Transverse colon (tissue), 4 donors: ENCODE results near the gene ANLN. TPM values are rescaled to one million over a fixed set of nuclear protein-coding genes. Genes with fewer than 3 reads are reported as not detected.

ENCODE experiments used
- DNase-seq: peaks from one replicate; pipeline ENCODE4 v3.0.0-alpha.2; 2019
- H3K27ac ChIP-seq, 4 donors: fragments of 200-600 bp; sonication (generic); 2 replicates each; pipeline ENCODE4 v1.5.1; 2016 to 2018; ENCODE audit warnings: inconsistent platforms in 4 of 4
- H3K27me3 ChIP-seq: fragments of 200-600 bp; sonication (generic); 2 replicates; pipeline ENCODE4 v1.5.1; 2017; ENCODE audit warnings: inconsistent platforms
- H3K36me3 ChIP-seq, 4 donors: fragments of 200-600 bp; sonication (generic); 2 replicates each; pipeline ENCODE4 v1.5.1; 2017 to 2019; ENCODE audit warnings: inconsistent platforms in 4 of 4
- H3K4me1 ChIP-seq, 4 donors: fragments of 200-600 bp; sonication (generic); 2 replicates each; pipeline ENCODE4 v1.5.1; 2017 to 2020; ENCODE audit warnings: inconsistent platforms in 4 of 4
- H3K4me3 ChIP-seq, 4 donors: fragments of 200-600 bp; sonication (generic); 1 replicate in 1 of 4; 2 replicates in 3 of 4; pipeline versions ENCODE4 v1.5.1 to v1.6.1; 2017 to 2019; ENCODE audit warnings: inconsistent platforms in 4 of 4
- H3K9me3 ChIP-seq, 2 donors: fragments of 200-600 bp; sonication (generic); 2 replicates each; pipeline ENCODE4 v1.5.1; 2017 to 2019; ENCODE audit warnings: inconsistent platforms in 2 of 2
- CTCF ChIP-seq, 5 experiments: fragments of 200-600 bp in 3 of 5; fragments of 450-650 bp in 2 of 5; sonication (generic) in 3 of 5; IDR thresholded peaks; 1 replicate in 2 of 5; 2 replicates in 3 of 5; pipeline ENCODE4 v1.5.1; 2016 to 2017; ENCODE audit warnings: antibody characterized with exemption in 5 of 5, inconsistent platforms in 3 of 5, mild to moderate bottlenecking in 2 of 5, moderate library complexity in 1 of 5
- EP300 ChIP-seq: sonication (generic); formaldehyde crosslinking; IDR thresholded peaks from one replicate; pipeline ENCODE4 v1.6.1; 2017; ENCODE audit warnings: antibody characterized with exemption, low read depth
- POLR2A ChIP-seq: fragments of 450-650 bp; IDR thresholded peaks from one replicate; pipeline ENCODE4 v1.6.1; 2016; ENCODE audit warnings: antibody characterized with exemption, mild to moderate bottlenecking, moderate library complexity
- POLR2AphosphoS5 ChIP-seq, 3 donors: sonication (generic); formaldehyde crosslinking; IDR thresholded peaks; one replicate each; pipeline ENCODE4 v1.6.1; 2016; ENCODE audit warnings: antibody characterized with exemption in 3 of 3
- WGBS, 2 donors: methylation state at CpG; one replicate each; pipeline ENCODE4 v1.1.5; 2018; ENCODE audit warnings: low coverage in 1 of 2; 5-methylcytosine and 5-hydroxymethylcytosine counted together
- in situ Hi-C, 4 donors: fragments of 200-750 bp; cut with MboI; loops; one replicate each; pipeline versions ENCODE4 v1.15.0 to v1.15.1; 2017; ENCODE audit warnings: low sequenced_read_pairs in 3 of 4, low pct_ligation_motif_present in 1 of 4, low pct_unique_long_range_greater_than_20kb in 1 of 4
- intact Hi-C: fragments of 100-400 bp; cut with DNase I; formaldehyde crosslinking; loops from one replicate; pipeline ENCODE4 v1.15.1; 2023; ENCODE audit warnings: low total_unique reads
- total RNA-seq, 4 donors: library from RNA; depleted of rRNA; stranded (reverse); fragments of >200 nt; gene quantifications; one replicate each; pipeline ENCODE4 v1.1.0, GENCODE V29; 2016

ANLN gene
- total RNA-seq, 4 donors from 2014 or later, result 0.37 to 97.1 (median 5.7) TPM

GRCh38 chr7:36438211-36438610 is 48.5 kb downstream of the ANLN start:
- H3K9me3 ChIP-seq, result no peaks in the 10 kb centered on the region

GRCh38 chr7:36439624-36440023 is 50.0 kb downstream of the ANLN start:
- Histone ChIP-seq H3K27ac (no peak overlapping the region), H3K4me3 (no peak overlapping the region), H3K27me3 (no peaks in the 10 kb centered on the region), H3K4me1 (no peaks in the 10 kb centered on the region), H3K9me3 (no peaks in the 10 kb centered on the region), H3K36me3 (no peaks in the 10 kb centered on the region)
- TF ChIP-seq EP300, result no peak
- TF ChIP-seq POLR2AphosphoS5 (IDR thresholded peaks at IDR 0.05), result no peak
- intact Hi-C loops, result no loop called here
- 80 to 89% methylated on average over 2 of the region's 2 CpGs for WGBS, 2 donors
- in situ Hi-C loops, result no loop called here
- no peak for DNase-seq

More at GRCh38 chr7:36438211-36438610, 48.5 kb downstream of the ANLN start:
- in situ Hi-C loops, result no loop called here
- H3K27me3 ChIP-seq, result no peaks in the 10 kb centered on the region
- DNase-seq, result no peak
- TF ChIP-seq POLR2AphosphoS5 (IDR thresholded peaks at IDR 0.05) (no peak), EP300 (no peak), POLR2A (no peak), CTCF (IDR thresholded peaks at IDR 0.05) (no peak)
- WGBS, 2 donors, result 93 to 100% methylated on average over 1 to 4 of the region's 4 CpGs
- H3K4me3 ChIP-seq, result no peak overlapping the region
- H3K4me1 ChIP-seq, result no peaks in the 10 kb centered on the region
- no peaks in the 10 kb centered on the region for H3K36me3 ChIP-seq
- H3K27ac ChIP-seq, result no peak overlapping the region
- intact Hi-C loops, result no loop called here

- H3K27me3 ChIP-seq, result no peaks in the 10 kb centered on the region
- in situ Hi-C loops (no loop called here), intact Hi-C loops (no loop called here)
- no peak for DNase-seq
- H3K4me3 ChIP-seq, result no peak overlapping the region
- WGBS, 2 donors, result 48 to 65% methylated on average over 3 of the region's 3 CpGs
- no peak overlapping the region for H3K27ac ChIP-seq
- no peak for TF ChIP-seq POLR2A
- peak; percentile 13 to 33 (median 27) for TF ChIP-seq CTCF (IDR thresholded peaks at IDR 0.05)
- no peaks in the 10 kb centered on the region for H3K9me3 ChIP-seq
- no peaks in the 10 kb centered on the region for H3K4me1 ChIP-seq
- no peaks in the 10 kb centered on the region for H3K36me3 ChIP-seq
Measured at GRCh38 chr7:36440880-36441279, 51.2 kb downstream of the ANLN start.

GRCh38 chr7:36441344-36442022 is 51.8 kb downstream of the ANLN start:
- Histone ChIP-seq H3K27ac (no peak overlapping the region), H3K36me3 (no peaks in the 10 kb centered on the region), H3K4me1 (no peaks in the 10 kb centered on the region), H3K9me3 (no peaks in the 10 kb centered on the region), H3K27me3 (no peaks in the 10 kb centered on the region), H3K4me3 (no peak overlapping the region)
- in situ Hi-C loops (no loop called here), intact Hi-C loops (no loop called here)
- WGBS, 2 donors, result 50 to 65% methylated on average over 4 to 7 of the region's 7 CpGs
- TF ChIP-seq CTCF (IDR thresholded peaks at IDR 0.05), result no peak
- TF ChIP-seq POLR2AphosphoS5 (IDR thresholded peaks at IDR 0.05), result no peak
- TF ChIP-seq POLR2A, result no peak
- no peak for TF ChIP-seq EP300
- DNase-seq, result no peak

GRCh38 chr7:36448781-36449379 is 59.2 kb downstream of the ANLN start:
- DNase-seq, result no peak
- in situ Hi-C loops, result no loop called here
- H3K27me3 ChIP-seq, result no peaks in the 10 kb centered on the region
- no peak overlapping the region for H3K4me3 ChIP-seq
- H3K27ac ChIP-seq, result no peak overlapping the region
- H3K9me3 ChIP-seq, result no peaks in the 10 kb centered on the region
- TF ChIP-seq CTCF (IDR thresholded peaks at IDR 0.05) (no peak), POLR2AphosphoS5 (IDR thresholded peaks at IDR 0.05) (no peak), EP300 (no peak), POLR2A (no peak)
- H3K36me3 ChIP-seq, result no peaks in the 10 kb centered on the region
- WGBS, 2 donors, result 71% methylated on average over 4 of the region's 4 CpGs
- no peaks in the 10 kb centered on the region for H3K4me1 ChIP-seq
- intact Hi-C loops, result no loop called here
